CD14-positive monocyte (primary cell): Measurements from ENCODE around the gene D2HGDH. TPM values are rescaled to one million over a fixed set of nuclear protein-coding genes. Genes with fewer than 3 reads are reported as not detected.

Source experiments
- DNase-seq, 3 donors: peaks; one replicate each; pipeline ENCODE4 v3.0.0-alpha.2; 2011 to 2022
- H2AFZ ChIP-seq: 2 replicates; pipeline ENCODE4 v1.6.0; 2012; ENCODE audit warnings: mild to moderate bottlenecking, low read depth, low read length, inconsistent platforms; ENCODE audit not compliant: insufficient read depth, poor library complexity, severe bottlenecking
- H3K27ac ChIP-seq, 2 donors: 1 replicate in 1 of 2; 2 replicates in 1 of 2; pipeline ENCODE4 v1.5.1; 2012 to 2013; ENCODE audit warnings: low read length in 2 of 2, control low read depth in 1 of 2, inconsistent platforms in 1 of 2, low read depth in 1 of 2, mild to moderate bottlenecking in 1 of 2
- H3K27me3 ChIP-seq, 2 donors: one replicate each; pipeline versions ENCODE4 v1.6.0 to v1.6.1; 2011 to 2013; ENCODE audit warnings: low read length in 2 of 2; ENCODE audit not compliant: control insufficient read depth in 2 of 2, insufficient read depth in 2 of 2
- H3K36me3 ChIP-seq, 2 donors: replicated peaks in 1 of 2; 1 replicate in 1 of 2; 2 replicates in 1 of 2; pipeline versions ENCODE4 v1.5.1 to v1.6.1; 2012 to 2013; ENCODE audit warnings: low read length in 2 of 2, control low read depth in 1 of 2, inconsistent platforms in 1 of 2, mild to moderate bottlenecking in 1 of 2; ENCODE audit not compliant: insufficient read depth in 2 of 2, control insufficient read depth in 1 of 2
- H3K4me1 ChIP-seq, 2 donors: 1 replicate in 1 of 2; 2 replicates in 1 of 2; pipeline versions ENCODE4 v1.5.1 to v1.6.1; 2012 to 2013; ENCODE audit warnings: low read length in 2 of 2, control low read depth in 1 of 2, inconsistent platforms in 1 of 2, mild to moderate bottlenecking in 1 of 2, moderate library complexity in 1 of 2; ENCODE audit not compliant: insufficient read depth in 2 of 2, control insufficient read depth in 1 of 2
- H3K4me2 ChIP-seq: replicated peaks from 2 replicates; pipeline ENCODE3; 2012; ENCODE audit warnings: low read length, moderate library complexity, mild to moderate bottlenecking; ENCODE audit not compliant: poor library complexity, severe bottlenecking; ENCODE audit errors: extremely low read depth
- H3K4me3 ChIP-seq, 3 experiments: fragments of 200-600 bp in 1 of 3; sonication (generic) in 1 of 3; replicated peaks in 1 of 3; 1 replicate in 2 of 3; 2 replicates in 1 of 3; pipeline ENCODE4 v1.5.1; 2011 to 2013; ENCODE audit warnings: low read length in 3 of 3, mild to moderate bottlenecking in 3 of 3, control low read depth in 2 of 3, low read depth in 2 of 3, inconsistent platforms in 1 of 3, moderate library complexity in 1 of 3
- H3K79me2 ChIP-seq: 2 replicates; pipeline ENCODE4 v1.6.0; 2012; ENCODE audit warnings: mild to moderate bottlenecking, control low read depth, inconsistent platforms, low read length, moderate library complexity; ENCODE audit not compliant: insufficient read depth
- H3K9ac ChIP-seq: 2 replicates; pipeline ENCODE4 v1.6.0; 2017; ENCODE audit warnings: low read length, mild to moderate bottlenecking; ENCODE audit not compliant: insufficient read depth, poor library complexity, severe bottlenecking
- H3K9me3 ChIP-seq, 2 donors: replicated peaks in 1 of 2; 1 replicate in 1 of 2; 2 replicates in 1 of 2; pipeline versions ENCODE4 v1.5.1 to v1.6.1; 2012 to 2013; ENCODE audit warnings: low read length in 2 of 2, control low read depth in 1 of 2; ENCODE audit not compliant: control insufficient read depth in 1 of 2, insufficient read depth in 1 of 2
- H4K20me1 ChIP-seq: 2 replicates; pipeline ENCODE4 v1.6.0; 2012; ENCODE audit warnings: mild to moderate bottlenecking, low read length, control low read depth, moderate library complexity; ENCODE audit not compliant: insufficient read depth
- H3K27ac Mint-ChIP-seq, 7 donors: one replicate each; pipeline ENCODE4 v1.8.0; 2020; ENCODE audit warnings: mild to moderate bottlenecking in 7 of 7, mixed read lengths in 7 of 7, moderate library complexity in 6 of 7, inconsistent platforms in 2 of 7
- H3K27me3 Mint-ChIP-seq, 3 donors: one replicate each; pipeline ENCODE4 v1.8.0; 2021 to 2022; ENCODE audit warnings: low read depth in 3 of 3, mild to moderate bottlenecking in 3 of 3, mixed read lengths in 3 of 3, moderate library complexity in 3 of 3, inconsistent platforms in 1 of 3
- H3K36me3 Mint-ChIP-seq, 2 donors: one replicate each; pipeline ENCODE4 v1.8.0; 2020; ENCODE audit warnings: mixed read lengths in 2 of 2, inconsistent platforms in 1 of 2, mild to moderate bottlenecking in 1 of 2
- H3K4me1 Mint-ChIP-seq: one replicate; pipeline ENCODE4 v1.8.0; 2020; ENCODE audit warnings: mild to moderate bottlenecking, mixed read lengths
- H3K4me3 Mint-ChIP-seq, 2 donors: one replicate each; pipeline ENCODE4 v1.8.0; 2020; ENCODE audit warnings: mild to moderate bottlenecking in 2 of 2, mixed read lengths in 2 of 2, moderate library complexity in 1 of 2
- H3K9me3 Mint-ChIP-seq, 7 donors: one replicate each; pipeline ENCODE4 v1.8.0; 2020 to 2022; ENCODE audit warnings: mixed read lengths in 7 of 7, mild to moderate bottlenecking in 6 of 7, moderate library complexity in 6 of 7, inconsistent platforms in 2 of 7
- CTCF ChIP-seq: fragments of 200-600 bp; IDR thresholded peaks from one replicate; pipeline ENCODE4 v1.8.0; 2022; ENCODE audit warnings: antibody characterized with exemption, mild to moderate bottlenecking
- WGBS: methylation state at CpG from one replicate; pipeline ENCODE4 v1.1.5; 2013; ENCODE audit warnings: missing lambda C conversion rate; ENCODE audit not compliant: insufficient coverage; 5-methylcytosine and 5-hydroxymethylcytosine counted together
- intact Hi-C, 2 donors: fragments of 100-400 bp; cut with micrococcal nuclease; formaldehyde crosslinking; loops; one replicate each; pipeline versions ENCODE4 v1.15.0 to v1.15.1; 2023
- polyA plus RNA-seq, 3 donors: library from polyadenylated mRNA; depleted of rRNA in 1 of 3; unstranded in 2 of 3; stranded (reverse) in 1 of 3; fragments of 300-500 nt in 2 of 3; fragments of >200 nt in 1 of 3; fragmentation: Illumina TruSeq in 2 of 3; gene quantifications; 1 replicate in 2 of 3; 2 replicates in 1 of 3; pipeline ENCODE4 v1.2.3, GENCODE V29; 2012 to 2021

The D2HGDH gene
- polyA plus RNA-seq, 3 donors: 1.0 to 57.1 (median 1.1) TPM

DNA sequence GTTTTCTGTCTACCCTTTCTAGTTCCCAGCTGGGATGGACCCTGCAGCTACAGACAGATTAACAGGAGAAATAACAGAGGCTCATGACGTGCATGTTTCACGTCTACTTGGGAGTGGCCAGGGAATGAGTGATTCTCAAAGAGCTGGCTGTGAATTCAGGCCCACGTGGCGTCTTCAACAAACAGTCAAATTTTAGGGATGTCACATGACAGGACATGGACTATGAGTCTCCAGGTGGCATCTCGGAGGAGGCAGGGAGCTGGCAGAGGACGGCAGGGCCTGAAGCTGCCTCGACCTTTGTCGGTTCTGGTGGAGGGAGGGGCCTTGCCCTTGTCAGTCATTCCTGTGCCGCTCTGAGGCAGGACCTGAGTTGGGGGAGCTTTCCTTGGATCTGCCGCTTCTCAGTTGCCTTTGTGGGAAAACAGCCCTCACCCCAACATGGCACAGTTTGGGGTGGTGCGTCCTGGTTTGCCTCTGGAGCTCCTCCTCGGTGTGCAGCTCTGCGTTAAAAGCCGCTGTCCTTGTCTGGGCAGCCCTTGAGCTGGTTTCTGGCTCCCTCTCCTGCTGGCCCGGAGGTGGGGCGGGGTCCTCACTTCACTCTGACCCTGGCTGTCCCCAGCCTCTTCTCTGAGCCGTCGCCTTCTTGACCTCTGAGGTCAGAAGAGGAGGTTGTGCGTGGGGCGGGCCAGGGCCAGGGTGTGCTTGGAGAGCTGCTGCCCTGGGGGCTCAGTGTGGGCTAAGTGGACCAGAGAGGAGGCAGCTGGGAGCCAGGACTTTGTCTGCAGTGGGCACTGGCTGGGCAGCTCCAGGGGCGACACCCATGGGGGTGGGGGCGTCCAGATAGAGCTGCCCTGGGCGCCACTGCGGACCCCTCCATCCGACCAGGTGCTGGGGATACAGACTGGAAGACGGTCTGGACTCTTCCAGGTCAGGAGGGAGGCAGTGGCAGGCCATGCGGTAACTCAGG is 30.1 kb downstream of the D2HGDH start:
- peaks cover 0 to 7% (median 0%) of the 10 kb centered on the region in 3 donors for H3K27me3 Mint-ChIP-seq
- Histone ChIP-seq H3K27ac (no peak overlapping the region), H3K36me3 (peaks cover 3 to 13% of the 10 kb centered on the region in 2 donors), H3K4me3 (no peak overlapping the region), H3K9me3 (peaks cover 5 to 6% of the 10 kb centered on the region in 2 donors), H3K9ac (no peak overlapping the region), H3K79me2 (no peaks in the 10 kb centered on the region), H2AFZ (no peak overlapping the region), H3K27me3 (no peaks in the 10 kb centered on the region), H3K4me1 (peaks cover 11 to 14% of the 10 kb centered on the region in 2 donors), H3K4me2 (no peak overlapping the region), H4K20me1 (no peaks in the 10 kb centered on the region)
- peaks cover 20% of the 10 kb centered on the region for H3K4me1 Mint-ChIP-seq
- intact Hi-C loops: no loop called here
- peaks cover 11 to 15% of the 10 kb centered on the region in 2 donors for H3K36me3 Mint-ChIP-seq
- TF ChIP-seq CTCF: no peak
- DNase-seq: peak in 1 of 3 donors; percentile 27
- 81% methylated on average over 20 of the region's 27 CpGs for WGBS
- no peak overlapping the region for H3K4me3 Mint-ChIP-seq
- H3K27ac Mint-ChIP-seq: peak overlapping the region in 2 of 7 donors; percentile 27 to 53
- H3K9me3 Mint-ChIP-seq: peaks cover 0 to 8% (median 2%) of the 10 kb centered on the region in 7 donors

- intact Hi-C loops: no loop called here
- DNase-seq: no peak
Observed at GRCh38 chr2:241767464-241768250, 33.2 kb downstream of the D2HGDH start.

More at GRCh38 chr2:241767464-241768250, 33.2 kb downstream of the D2HGDH start:
- TF ChIP-seq CTCF: no peak
- H3K4me3 Mint-ChIP-seq: no peak overlapping the region
- no peak overlapping the region for H3K9ac ChIP-seq
- WGBS: 91% methylated on average over 35 of the region's 37 CpGs
- no peaks in the 10 kb centered on the region for H4K20me1 ChIP-seq
- H3K4me1 Mint-ChIP-seq: peaks cover 21% of the 10 kb centered on the region
- no peak overlapping the region for H2AFZ ChIP-seq
- no peak overlapping the region for H3K4me2 ChIP-seq
- H3K36me3 Mint-ChIP-seq: peaks cover 2 to 4% of the 10 kb centered on the region in 2 donors
- no peaks in the 10 kb centered on the region for H3K27me3 ChIP-seq
- H3K9me3 Mint-ChIP-seq: no peaks in the 10 kb centered on the region
- H3K27ac Mint-ChIP-seq: no peak overlapping the region
- H3K27ac ChIP-seq: no peak overlapping the region
- H3K79me2 ChIP-seq: no peaks in the 10 kb centered on the region
- peaks cover 11 to 14% of the 10 kb centered on the region in 2 donors for H3K4me1 ChIP-seq
- no peaks in the 10 kb centered on the region for H3K36me3 ChIP-seq
- peaks cover 0 to 6% (median 0%) of the 10 kb centered on the region in 3 donors for H3K27me3 Mint-ChIP-seq
- H3K9me3 ChIP-seq: no peaks in the 10 kb centered on the region
- no peak overlapping the region for H3K4me3 ChIP-seq
